ENCODE measurements around the gene GPHN. TPM values are rescaled to one million over a fixed set of nuclear protein-coding genes. Genes with fewer than 3 reads are reported as not detected.

GPHN gene
- total and polyA plus RNA-seq, 2 of the 8 experiments (the other 6 are each of a cell fraction or from before 2014, with no cell fraction given), result 6.0 to 16.0 TPM

GRCh38 chr14:66974397-66975025 lies 466.6 kb downstream of the GPHN start (continued):
- TF ChIP-seq MAX (IDR thresholded peaks at IDR 0.05), result no peak
- TF ChIP-seq TAF1 (IDR thresholded peaks at IDR 0.05; ENCODE audit: low read depth, low read length), result no peak
- TF ChIP-seq JUN (IDR thresholded peaks at IDR 0.05; ENCODE audit: low read depth, low read length), result no peak
- no peak for TF ChIP-seq CHD1 (IDR thresholded peaks at IDR 0.05; ENCODE audit: low read depth, low read length)
- TF ChIP-seq POLR2AphosphoS5 (IDR thresholded peaks at IDR 0.05; ENCODE audit: low read depth, low read length), result no peak
- no peak for TF ChIP-seq RNF2 (IDR thresholded peaks at IDR 0.05; ENCODE audit: borderline replicate concordance, low read depth, low read length, missing control alignments, poor library complexity, severe bottlenecking)
- no peak for TF ChIP-seq RBBP5 (IDR thresholded peaks at IDR 0.05; ENCODE audit: borderline replicate concordance, low read depth, low read length)
- no peak for TF ChIP-seq SRF (IDR thresholded peaks at IDR 0.05; ENCODE audit: low read depth, low read length)
- no peak for TF ChIP-seq ATF3 (IDR thresholded peaks at IDR 0.05; ENCODE audit: insufficient read depth, low read depth, low read length)
- TF ChIP-seq SP1 (IDR thresholded peaks at IDR 0.05; ENCODE audit: low read depth, low read length), result no peak
- no peak for TF ChIP-seq POU5F1 (IDR thresholded peaks at IDR 0.05; ENCODE audit: low read depth, low read length)

Measured in H1 (cell line).